Hepatocyte (in vitro differentiated cells): ENCODE results near the gene PGR.

Experiments
- CTCF ChIP-seq: fragments of 200-600 bp; sonication (generic); IDR thresholded peaks from 2 replicates; pipeline ENCODE4 v1.5.1; 2016; ENCODE audit warnings: antibody characterized with exemption, mild to moderate bottlenecking; ENCODE audit not compliant: poor library complexity
- EZH2 ChIP-seq: fragments of 200-600 bp; sonication (generic); IDR thresholded peaks from 2 replicates; pipeline ENCODE4 v1.6.1; 2016; ENCODE audit warnings: antibody characterized with exemption, mild to moderate bottlenecking, borderline replicate concordance
- EZH2phosphoT487 ChIP-seq: fragments of 200-600 bp; sonication (generic); IDR thresholded peaks from one replicate; pipeline ENCODE4 v1.6.1; 2018; ENCODE audit warnings: antibody characterized with exemption, mild to moderate bottlenecking, low read depth, moderate library complexity; ENCODE audit not compliant: unreplicated experiment, severe bottlenecking

- TF ChIP-seq CTCF: no peak
- no peak for TF ChIP-seq EZH2phosphoT487
- TF ChIP-seq EZH2: no peak
Observed at GRCh38 chr11:101031713-101032112, 97.9 kb downstream of the PGR start.
